Measurements from ENCODE around the gene RAPSN.

GRCh38 chr11:47437218-47437745, 11.7 kb downstream of the RAPSN start:
- TF ChIP-seq CTCF (IDR thresholded peaks at IDR 0.05; ENCODE audit: low read length) (no peak), EZH2 (IDR thresholded peaks at IDR 0.05; ENCODE audit: borderline replicate concordance, low read length) (no peak)

All from OCI-LY1 (cell line).